ENCODE measurements around the gene CALHM6.

CALHM6 gene

DNA sequence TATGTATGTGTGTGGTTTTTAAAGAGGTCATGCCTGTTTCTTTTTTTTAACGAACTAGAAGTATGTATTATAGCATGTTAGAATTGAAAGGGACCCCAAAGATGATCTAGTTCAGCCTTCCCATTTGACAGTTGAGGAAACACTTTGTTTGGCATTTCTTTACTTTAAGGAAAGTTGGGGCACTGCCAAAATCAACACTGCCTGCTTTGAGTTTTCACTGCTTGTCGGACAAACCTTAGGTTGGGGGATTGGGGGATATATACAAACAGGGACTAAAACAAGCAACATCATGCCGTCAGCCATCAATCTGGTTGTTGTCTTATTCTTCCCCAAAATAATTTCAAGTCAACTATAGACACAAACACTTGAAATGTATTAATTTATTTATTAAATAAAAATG lies 14.1 kb upstream of the CALHM6 start:
- DNase-seq: no peak

DNA sequence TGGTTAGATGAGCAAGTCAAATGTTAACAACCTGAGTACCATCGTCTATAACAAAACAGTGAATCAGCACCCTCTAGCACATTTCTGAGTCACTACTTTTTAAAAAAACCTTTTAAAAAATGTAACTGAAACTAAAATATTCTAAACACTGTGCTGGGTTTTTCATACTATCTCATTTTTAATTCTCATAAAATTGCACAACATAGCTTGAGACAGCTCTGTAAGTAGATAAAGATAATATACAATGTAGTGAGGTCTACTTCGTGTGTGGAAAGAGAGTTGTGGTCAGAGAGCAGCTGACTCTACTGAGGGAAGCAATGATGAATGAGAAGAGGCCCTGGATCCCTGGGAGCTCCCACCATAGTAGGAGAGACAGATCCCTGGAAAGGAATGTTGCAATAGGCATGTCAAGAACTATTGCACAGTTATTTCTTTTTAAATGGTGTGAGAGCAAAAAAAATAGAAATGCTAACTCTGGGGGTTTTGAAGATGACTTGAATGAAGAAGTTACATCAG lies 13.6 kb upstream of the CALHM6 start:
- DNase-seq: no peak

DNA sequence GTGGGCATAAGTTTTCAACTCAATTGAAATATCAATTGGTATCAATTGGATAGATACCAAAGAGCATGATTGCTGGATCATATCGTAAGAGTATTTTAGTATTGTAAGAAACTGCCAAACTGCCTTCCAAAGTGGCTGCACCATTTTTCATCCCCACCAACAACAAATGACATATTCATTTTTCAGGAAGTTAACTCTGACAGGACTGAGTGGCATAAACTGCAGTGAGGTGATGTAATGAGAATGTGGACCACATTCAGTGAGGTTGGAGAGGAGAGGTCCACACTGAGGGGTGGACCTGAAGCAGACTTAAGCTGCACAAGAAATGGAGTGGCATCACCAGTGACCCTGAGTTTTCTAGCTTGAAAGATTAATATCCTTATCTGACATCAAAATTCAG lies 11.6 kb upstream of the CALHM6 start:
- DNase-seq: no peak

DNA sequence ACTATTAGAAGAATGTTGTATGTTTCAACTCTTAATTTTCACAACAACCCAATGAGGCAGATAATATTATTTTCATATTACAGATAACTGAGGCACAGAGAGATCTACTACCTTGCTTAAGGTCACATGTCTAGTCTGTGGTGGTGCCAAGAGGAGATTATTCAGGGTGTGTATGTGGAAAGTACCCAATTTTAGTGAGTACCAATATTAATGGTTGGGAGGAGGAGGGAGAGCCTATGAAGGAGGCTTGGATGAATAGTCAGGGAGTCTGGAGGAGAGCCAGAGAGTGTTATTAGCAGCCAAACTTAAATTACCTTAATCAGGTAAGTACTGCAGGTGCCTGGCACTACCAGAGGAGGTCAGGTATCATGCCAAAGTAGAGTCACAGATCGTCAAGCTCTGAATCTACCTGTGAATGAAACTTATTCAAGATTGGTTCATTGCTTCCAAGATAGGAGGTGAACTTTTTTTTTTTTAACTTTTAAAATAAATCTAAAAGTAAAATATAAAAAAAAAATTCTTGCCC lies 10.9 kb upstream of the CALHM6 start:
- DNase-seq: peak in 1 of 2 experiments; percentile 9

DNA sequence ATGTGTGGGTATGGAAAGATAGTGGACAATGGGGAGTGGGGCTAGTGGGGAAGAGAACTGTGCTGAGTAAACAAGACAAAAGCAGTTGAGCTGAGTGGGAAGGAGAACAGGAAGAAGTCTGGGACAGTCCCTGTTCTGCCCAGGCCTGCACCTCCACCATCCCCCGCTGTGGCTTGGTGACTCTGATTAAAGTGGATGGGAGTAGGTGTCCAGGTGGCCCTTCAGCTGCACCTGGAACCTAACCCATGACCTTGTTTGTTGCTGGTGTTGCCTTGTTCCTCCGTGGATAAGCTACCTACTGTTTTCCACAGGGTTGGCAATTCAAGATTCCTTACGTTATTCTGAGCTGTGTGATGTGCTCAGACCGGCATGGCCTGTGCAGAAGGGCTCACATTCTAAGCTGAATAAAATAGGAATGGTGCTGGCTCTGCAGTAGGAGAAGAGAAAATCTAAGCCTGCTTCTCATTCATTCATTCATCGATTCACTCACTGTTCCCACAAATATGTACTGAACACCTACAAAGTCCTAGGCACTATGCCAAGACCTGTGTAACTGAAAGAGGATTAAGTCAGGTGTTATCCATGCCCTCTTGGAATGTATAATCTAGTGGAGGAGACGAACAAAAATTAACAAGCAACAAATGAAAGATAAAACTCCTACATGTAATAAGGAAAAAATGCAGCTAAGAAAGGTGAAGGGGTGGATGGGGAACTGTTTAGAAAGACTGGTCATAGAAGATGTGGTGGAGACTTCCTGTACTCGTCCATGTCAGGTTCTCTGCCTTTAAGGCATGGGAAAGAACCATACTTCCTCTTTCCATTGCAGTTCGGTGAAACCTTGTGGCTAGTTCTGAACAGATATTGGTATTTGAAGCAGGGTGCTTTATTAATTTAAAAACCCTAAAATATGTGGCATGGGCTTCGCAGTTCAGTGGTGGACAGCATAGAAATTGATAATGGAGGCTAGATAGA lies 10.1 kb upstream of the CALHM6 start:
- no peak for DNase-seq

DNA sequence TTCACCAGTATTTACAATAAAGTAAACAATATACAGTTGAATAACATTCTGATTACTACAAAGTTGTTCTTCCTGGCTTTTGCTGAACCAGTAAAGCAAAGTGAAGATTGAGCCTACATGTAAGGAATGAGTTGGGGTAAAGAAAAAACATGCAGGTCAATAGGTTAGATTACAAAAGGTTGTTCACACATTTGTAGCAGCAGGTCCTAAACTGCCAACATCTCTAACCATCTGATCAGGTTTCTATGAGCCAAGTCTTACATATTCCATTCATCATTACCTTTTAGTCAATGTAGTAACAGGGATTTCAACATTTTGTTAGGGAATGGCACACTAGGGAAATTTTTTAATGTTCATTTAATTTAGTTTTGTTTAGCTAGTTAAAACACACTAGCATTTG lies 9.3 kb upstream of the CALHM6 start:
- no peak for DNase-seq

DNA sequence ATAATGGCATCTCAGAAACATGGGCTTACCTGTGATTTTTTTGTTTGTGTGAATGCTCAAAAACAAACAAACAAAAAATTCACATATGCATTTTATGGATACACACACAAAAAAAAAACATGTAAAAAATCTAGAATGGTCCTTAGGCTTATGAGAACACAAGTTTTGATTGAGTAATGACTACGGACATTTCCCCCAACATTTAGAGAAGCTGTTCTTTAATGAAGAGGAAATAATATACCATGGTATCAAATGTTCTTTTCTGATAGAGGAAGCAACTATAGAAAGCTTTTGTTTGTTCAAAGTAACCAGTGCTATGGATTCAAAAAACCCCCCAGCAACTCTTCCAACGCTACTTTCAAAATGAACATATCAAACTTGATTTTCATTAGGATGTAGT lies 8.6 kb upstream of the CALHM6 start:
- no peak for DNase-seq

DNA sequence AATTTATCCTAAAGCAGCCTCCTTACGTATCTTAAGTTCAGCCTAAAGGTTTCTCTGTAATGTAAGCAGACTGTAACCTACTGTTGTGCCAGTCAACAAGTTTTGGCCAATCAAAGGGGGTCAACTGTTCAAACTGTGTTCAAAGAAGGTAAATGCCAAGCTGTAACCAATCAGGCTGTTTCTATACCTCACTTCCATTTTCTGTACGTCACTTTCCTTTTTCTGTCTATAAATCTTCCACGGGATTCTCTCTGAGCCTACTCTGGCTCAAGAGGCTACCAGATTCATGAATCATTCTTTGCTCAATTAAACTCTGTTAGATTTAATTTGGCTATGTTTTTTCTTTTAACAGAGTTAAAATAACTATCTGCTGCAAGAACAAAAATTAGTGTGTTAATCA lies 5.1 kb upstream of the CALHM6 start:
- no peak for DNase-seq

DNA sequence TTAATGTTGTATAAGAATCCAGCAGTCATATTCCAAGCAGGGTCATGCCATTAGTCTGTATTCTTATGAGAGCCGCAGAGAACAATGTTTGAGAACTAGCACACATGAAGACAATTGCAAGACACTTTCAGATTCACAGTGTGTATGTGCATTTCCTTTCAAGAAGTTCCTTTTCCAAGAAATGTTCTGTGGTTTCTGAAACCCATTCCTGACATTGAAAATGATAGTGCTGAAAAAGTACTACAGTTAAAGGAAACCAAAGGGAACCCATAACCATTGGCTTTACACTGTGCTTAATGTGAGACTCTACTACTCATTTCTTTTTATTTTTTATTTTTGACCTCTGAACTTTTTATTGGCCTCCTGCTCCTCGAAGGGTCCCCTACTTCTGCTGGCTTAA lies 4.2 kb upstream of the CALHM6 start:
- no peak for DNase-seq

DNA sequence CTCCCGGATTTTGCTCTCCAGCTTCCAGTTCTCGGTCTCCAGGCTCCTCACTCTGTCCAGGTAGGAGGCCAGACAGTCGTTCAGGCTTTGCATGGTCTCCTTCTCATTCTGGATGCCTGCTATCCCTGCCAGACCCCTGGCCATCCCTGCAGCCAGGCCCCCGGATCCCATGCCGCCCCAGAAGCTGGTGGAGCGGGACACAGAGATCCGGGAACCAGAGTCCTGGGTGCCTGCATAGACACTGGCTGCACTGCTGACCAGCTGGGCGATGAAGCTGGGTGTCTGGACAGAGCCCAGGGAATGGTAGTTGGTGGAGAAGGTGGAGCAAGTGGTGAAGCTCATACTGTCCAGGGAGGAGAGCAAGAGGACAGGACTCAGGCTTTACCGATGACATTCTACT lies 2.9 kb upstream of the CALHM6 start:
- no peak for DNase-seq

DNA sequence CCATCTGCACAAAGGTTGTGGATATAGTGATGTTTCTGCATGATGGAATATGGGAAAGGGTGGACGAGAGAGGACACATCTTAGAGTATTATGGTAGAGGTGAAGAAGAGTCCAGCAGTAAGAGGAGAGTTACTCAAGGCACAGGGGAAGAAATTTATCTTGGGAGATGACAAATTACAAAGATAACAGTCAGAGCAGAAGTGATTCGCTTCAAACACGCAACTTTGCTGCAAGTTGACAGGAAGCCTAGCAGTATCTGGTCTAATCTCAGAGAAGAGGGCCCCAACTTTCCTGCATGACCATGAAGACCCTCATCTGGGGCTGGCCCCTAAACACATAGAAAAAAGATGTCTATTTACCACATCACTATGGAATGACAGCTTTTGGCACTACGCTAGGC lies 1.2 kb upstream of the CALHM6 start:
- no peak for DNase-seq

DNA sequence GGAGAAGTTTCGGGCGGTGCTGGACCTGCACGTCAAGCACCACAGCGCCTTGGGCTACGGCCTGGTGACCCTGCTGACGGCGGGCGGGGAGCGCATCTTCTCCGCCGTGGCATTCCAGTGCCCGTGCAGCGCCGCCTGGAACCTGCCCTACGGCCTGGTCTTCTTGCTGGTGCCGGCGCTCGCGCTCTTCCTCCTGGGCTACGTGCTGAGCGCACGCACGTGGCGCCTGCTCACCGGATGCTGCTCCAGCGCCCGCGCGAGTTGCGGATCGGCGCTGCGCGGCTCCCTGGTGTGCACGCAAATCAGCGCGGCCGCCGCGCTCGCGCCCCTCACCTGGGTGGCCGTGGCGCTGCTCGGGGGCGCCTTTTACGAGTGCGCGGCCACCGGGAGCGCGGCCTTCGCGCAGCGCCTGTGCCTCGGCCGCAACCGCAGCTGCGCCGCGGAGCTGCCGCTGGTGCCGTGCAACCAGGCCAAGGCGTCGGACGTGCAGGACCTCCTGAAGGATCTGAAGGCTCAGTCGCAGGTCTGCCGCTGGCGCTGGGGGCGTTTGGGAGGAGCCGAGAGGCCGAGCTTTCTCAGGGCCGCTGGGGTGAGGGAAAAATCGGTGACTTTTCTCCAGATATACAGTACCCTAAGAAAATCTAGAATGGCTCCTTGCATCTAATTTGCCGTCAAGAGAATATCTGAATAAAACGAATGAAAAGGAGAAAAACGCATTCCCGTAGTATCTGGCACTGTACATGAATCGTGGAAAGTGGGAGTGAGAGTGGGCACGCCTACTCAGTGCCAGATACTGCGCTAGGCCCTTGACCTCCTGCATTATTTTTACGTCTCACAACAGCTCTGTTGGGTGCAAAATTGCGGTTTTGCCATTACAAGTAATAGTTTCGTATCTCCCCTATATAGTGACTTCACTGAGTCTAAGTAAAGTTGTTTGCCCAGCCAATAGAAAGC lies 1.0 kb downstream of the CALHM6 start:
- DNase-seq: no peak

DNA sequence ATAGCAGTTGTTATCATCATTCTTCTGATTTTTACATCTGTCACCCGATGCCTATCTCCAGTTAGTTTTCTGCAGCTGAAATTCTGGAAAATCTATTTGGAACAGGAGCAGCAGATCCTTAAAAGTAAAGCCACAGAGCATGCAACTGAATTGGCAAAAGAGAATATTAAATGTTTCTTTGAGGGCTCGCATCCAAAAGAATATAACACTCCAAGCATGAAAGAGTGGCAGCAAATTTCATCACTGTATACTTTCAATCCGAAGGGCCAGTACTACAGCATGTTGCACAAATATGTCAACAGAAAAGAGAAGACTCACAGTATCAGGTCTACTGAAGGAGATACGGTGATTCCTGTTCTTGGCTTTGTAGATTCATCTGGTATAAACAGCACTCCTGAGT lies 2.1 kb downstream of the CALHM6 start:
- DNase-seq: no peak

DNA sequence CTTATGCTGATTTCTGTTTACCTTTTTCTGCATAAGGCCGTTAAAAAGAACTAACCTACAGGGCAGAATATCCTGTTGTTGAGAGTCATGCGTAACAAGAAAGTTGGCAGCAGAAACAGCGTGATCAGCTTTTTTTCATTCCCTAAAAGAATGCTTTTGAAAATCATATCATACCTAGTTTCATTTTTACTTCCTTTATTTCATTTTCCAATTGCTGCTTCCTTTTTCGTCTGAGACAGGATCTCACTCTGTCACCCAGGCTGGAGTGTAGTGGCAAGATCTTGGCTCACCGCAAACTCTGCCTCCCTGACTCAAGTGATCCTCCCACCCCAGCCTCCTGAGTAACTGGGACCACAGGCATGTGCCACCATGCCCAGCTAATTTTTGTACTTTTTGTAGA lies 4.1 kb downstream of the CALHM6 start:
- DNase-seq: no peak

DNA sequence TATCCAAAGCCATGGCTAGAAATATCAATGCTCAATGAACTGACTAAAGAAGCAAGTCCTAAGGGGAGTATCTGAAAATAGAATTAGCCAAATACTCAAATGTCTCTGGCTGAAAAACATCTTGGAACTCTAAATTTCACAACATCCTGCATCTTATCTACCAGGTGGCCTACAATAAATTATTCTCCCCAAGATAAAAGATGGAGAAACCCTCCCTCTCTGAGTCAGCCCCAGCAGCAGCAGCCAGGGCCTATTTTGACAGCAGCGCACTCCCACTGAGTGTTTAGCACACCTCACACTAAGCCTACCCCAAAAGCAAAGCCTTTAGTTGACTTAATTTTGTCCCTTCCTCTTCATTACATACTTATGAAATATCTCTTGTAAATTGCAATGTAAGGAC lies 5.9 kb downstream of the CALHM6 start:
- DNase-seq: no peak

DNA sequence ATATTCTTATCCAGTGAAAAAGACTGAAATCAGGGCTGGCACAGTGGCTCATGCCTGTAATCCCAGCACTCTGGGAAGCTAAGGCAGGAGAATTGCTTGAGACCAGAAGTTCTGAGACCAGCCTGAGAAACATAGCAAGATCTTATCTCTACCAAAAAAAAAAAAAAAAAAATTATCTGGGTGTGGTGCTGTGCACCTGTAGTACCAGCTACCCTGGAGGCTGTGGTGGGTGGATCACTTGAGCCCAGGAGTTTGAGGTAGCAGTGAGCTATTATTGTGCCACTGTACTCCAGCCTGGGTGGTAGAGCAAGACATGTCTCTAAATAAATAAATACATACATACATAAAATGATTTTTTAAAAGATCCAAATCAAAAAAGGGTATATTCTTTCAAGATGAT lies 6.3 kb downstream of the CALHM6 start:
- DNase-seq: no peak

DNA sequence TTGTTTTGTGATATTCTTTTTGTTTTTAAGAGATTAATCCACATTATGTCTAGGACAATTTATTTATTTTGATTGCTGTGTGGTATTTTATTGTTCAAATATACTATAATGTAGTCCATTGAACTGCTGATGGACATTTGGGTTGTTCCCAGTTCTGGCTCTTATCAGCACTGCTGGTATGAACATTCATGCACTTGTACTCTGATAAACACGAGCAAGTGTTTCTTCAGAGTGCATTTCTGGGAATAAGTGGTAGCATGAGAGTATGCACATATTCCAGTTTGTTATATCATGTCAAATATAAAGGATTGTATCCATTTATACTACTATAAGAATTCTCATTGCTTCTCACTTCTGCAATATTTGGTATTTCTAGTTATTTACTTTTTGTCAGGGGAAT lies 7.1 kb downstream of the CALHM6 start:
- no peak for DNase-seq

DNA sequence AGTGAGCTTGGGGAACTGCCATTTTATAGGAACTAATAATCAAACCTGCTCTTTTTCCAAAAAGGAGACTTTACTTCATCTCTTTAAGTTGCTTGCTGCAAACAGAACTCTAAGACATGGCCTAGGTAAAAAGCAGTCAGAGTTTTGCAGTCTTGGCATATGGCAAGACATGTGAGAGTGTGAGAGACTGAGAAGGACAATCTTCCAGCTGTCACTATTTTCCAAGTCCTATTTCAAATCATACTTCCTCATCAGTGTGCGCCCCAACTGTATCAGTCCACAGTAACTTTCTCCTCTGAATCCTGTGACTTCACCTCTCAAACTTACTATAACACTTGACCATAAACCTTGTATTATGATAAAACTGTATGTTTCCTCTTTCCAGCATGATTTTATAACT lies 10.4 kb downstream of the CALHM6 start:
- no peak for DNase-seq

DNA sequence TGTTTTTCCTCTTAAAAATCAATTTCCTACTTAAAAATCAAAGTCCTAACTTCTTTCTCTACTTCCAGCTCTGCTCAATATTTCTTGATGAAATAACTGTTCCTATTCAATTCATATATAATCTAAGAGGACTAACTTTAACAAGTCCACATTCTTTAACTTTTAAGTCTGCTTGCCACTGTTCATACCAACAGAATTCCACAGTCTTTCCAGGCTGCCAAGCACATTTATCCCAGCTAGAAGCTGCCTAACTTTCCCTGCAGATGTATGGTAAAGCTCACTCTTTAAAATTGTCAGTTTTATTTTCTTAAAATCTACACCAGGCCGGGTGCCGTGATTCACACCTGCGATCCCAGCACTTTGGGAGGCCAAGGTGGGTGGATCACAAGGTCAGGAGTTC lies 11.5 kb downstream of the CALHM6 start:
- no peak for DNase-seq

DNA sequence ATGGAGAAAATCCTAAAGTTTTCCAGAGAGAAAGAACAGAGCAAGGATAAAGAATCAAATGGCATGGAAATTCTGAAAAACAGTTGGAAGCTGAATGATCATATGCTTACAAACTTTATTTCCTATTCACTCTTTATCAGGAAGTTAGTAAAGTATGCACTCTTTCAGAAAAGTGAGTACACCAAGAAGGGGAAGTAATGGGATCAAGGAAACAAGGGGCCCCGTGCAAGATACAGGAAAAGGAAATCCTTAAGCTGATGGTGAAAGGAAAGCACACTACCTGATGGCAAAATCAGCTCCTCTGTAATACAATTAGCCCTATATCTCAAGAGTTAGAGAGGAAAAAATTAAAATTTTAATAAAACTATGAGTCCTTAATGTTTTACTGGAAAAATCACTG lies 14.0 kb downstream of the CALHM6 start:
- DNase-seq: no peak

DNA sequence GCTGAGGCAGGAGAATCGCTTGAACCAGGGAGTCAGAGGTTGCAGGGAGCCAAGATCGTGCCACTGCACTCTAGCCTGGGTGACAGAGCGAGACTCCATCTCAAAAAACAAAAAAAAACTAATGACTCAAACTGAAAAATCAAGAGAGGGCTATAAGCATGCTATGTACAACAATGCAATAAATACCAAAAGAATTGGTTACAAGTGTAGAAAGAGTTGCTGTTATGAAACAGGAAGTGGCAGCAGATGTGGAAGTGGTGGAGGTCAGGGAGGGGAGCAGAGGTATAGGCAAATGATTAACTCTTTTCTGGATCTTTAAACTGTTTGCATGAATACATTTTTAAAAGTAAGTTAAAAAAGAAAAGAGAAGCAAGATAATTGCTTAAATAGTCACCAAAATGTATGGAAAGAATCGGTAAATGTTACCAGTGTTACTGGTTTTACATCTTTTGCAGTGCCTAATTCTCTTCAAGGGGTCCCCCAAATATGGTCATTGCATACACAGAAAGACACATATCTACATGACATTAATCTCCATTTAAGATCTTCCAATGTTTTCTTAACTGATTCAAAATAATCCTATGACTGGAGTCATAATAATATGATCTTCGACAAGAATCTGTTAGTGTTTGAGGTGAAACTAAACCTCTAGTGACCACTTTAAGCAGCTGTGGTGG lies 15.0 kb downstream of the CALHM6 start:
- no peak for DNase-seq

DNA sequence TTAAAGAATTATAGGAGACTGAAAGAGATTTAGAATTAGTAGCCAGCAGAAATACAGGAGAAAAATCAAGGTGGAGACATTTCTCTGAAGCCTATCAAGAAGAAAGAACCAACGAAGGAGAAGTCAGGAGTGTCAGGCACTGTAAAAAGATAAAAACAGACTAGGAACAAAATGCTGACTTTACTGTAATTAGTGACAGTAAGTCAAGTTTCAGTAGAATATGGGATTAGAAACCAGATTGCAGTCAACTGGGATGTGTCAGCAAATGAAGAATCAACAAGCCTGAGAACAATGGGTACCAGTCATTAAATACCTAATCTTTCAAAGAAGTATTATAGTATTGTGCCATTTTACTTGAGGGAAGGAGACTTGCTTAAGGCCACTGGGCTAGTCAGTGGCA lies 21.6 kb downstream of the CALHM6 start:
- no peak for DNase-seq

DNA sequence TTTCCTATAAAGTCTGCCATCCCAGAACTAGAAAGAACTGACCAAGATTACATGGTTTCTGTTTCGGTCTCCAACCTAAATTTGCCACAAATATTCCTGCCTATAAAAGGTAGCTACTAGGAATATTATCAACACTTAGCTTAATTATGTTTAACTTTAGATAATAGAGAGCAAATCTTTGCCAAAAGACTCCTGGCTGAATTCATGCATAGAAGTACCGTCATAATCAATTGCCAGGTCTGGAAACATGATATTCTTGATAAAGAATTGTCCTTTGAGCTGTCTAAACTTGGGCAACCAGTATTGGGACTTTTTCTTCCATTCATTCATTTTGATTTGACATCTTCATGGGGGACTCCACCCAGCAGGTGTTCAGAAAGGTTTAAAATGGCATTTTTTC lies 22.4 kb downstream of the CALHM6 start:
- DNase-seq: no peak
